H9 (cell line): ENCODE data around the gene PBX1. TPM values are rescaled to one million over a fixed set of nuclear protein-coding genes. Genes with fewer than 3 reads are reported as not detected.

Experiments
- DNase-seq: peaks from one replicate; pipeline ENCODE4 v3.0.0-alpha.2; 2017
- H2AFZ ChIP-seq: one replicate; pipeline ENCODE4 v1.6.1; 2013; ENCODE audit warnings: mild to moderate bottlenecking, low read length, control low read depth, moderate library complexity
- H2AK5ac ChIP-seq: 2 replicates; pipeline ENCODE4 v1.6.1; 2013; ENCODE audit warnings: low read length, control low read depth, mixed read lengths; ENCODE audit not compliant: insufficient read length
- H2BK120ac ChIP-seq: one replicate; pipeline ENCODE4 v1.6.1; 2013; ENCODE audit warnings: low read depth, mild to moderate bottlenecking, low read length, control low read depth, inconsistent platforms; ENCODE audit not compliant: poor library complexity, severe bottlenecking
- H2BK12ac ChIP-seq: 2 replicates; pipeline ENCODE4 v1.6.1; 2013; ENCODE audit warnings: low read length, control low read depth, mixed read lengths, low read depth; ENCODE audit not compliant: insufficient read length
- H2BK15ac ChIP-seq: 2 replicates; pipeline ENCODE4 v1.6.1; 2013; ENCODE audit warnings: low read depth, low read length, control low read depth
- H2BK20ac ChIP-seq: one replicate; pipeline ENCODE4 v1.6.1; 2013; ENCODE audit warnings: low read depth, mild to moderate bottlenecking, low read length, control low read depth, inconsistent platforms; ENCODE audit not compliant: poor library complexity, severe bottlenecking
- H2BK5ac ChIP-seq: 2 replicates; pipeline ENCODE4 v1.6.1; 2013; ENCODE audit warnings: low read length, control low read depth, mixed read lengths; ENCODE audit not compliant: insufficient read length
- H3K14ac ChIP-seq: 2 replicates; pipeline ENCODE4 v1.6.1; 2013; ENCODE audit warnings: low read length, control low read depth; ENCODE audit not compliant: insufficient read depth
- H3K18ac ChIP-seq: 2 replicates; pipeline ENCODE4 v1.6.1; 2013; ENCODE audit warnings: low read depth, mild to moderate bottlenecking, mixed read lengths, low read length, control low read depth; ENCODE audit not compliant: insufficient read length
- H3K23ac ChIP-seq: 2 replicates; pipeline ENCODE4 v1.6.1; 2013; ENCODE audit warnings: low read length, control low read depth, mixed read lengths, low read depth; ENCODE audit not compliant: insufficient read length
- H3K23me2 ChIP-seq: 2 replicates; pipeline ENCODE4 v1.6.1; 2013; ENCODE audit warnings: low read depth, mild to moderate bottlenecking, mixed read lengths, low read length, control low read depth; ENCODE audit not compliant: insufficient read length, poor library complexity, severe bottlenecking
- H3K27ac ChIP-seq: 2 replicates; pipeline ENCODE4 v1.5.1; 2013; ENCODE audit warnings: low read length, control low read depth, mixed read lengths, low read depth; ENCODE audit not compliant: insufficient read length
- H3K27me3 ChIP-seq: 2 replicates; pipeline ENCODE4 v1.6.1; 2013; ENCODE audit warnings: low read length, control low read depth, inconsistent platforms; ENCODE audit not compliant: insufficient read depth
- H3K4ac ChIP-seq: 2 replicates; pipeline ENCODE4 v1.6.1; 2013; ENCODE audit warnings: low read depth, mild to moderate bottlenecking, control low read depth, inconsistent platforms, low read length, moderate library complexity
- H3K4me1 ChIP-seq: 2 replicates; pipeline ENCODE4 v1.6.1; 2013; ENCODE audit warnings: low read length, control low read depth, inconsistent platforms; ENCODE audit not compliant: insufficient read depth
- H3K4me2 ChIP-seq: 2 replicates; pipeline ENCODE4 v1.6.1; 2013; ENCODE audit warnings: low read length, control low read depth, mixed read lengths; ENCODE audit not compliant: insufficient read length, insufficient read depth
- H3K56ac ChIP-seq: 2 replicates; pipeline ENCODE4 v1.6.1; 2013; ENCODE audit warnings: low read depth, mild to moderate bottlenecking, mixed read lengths, low read length, control low read depth; ENCODE audit not compliant: insufficient read length
- H3K79me1 ChIP-seq: 2 replicates; pipeline ENCODE4 v1.6.1; 2013; ENCODE audit warnings: low read depth, mild to moderate bottlenecking, moderate library complexity, low read length, control low read depth, inconsistent platforms; ENCODE audit not compliant: insufficient read depth, poor library complexity, severe bottlenecking
- H3K79me2 ChIP-seq: 2 replicates; pipeline ENCODE4 v1.6.1; 2013; ENCODE audit warnings: low read length, control low read depth, inconsistent platforms; ENCODE audit not compliant: insufficient read depth
- H3K9ac ChIP-seq: 2 replicates; pipeline ENCODE4 v1.6.1; 2013; ENCODE audit warnings: low read length, control low read depth, mixed read lengths; ENCODE audit not compliant: insufficient read length; ENCODE audit errors: extremely low read depth
- H3K9me3 ChIP-seq: one replicate; pipeline ENCODE4 v1.6.1; 2013; ENCODE audit warnings: low read depth, low read length, inconsistent platforms; ENCODE audit not compliant: control insufficient read depth
- H3T11ph ChIP-seq: one replicate; pipeline ENCODE4 v1.6.1; 2013; ENCODE audit warnings: mild to moderate bottlenecking, low read length, control low read depth, inconsistent platforms
- H4K20me1 ChIP-seq: one replicate; pipeline ENCODE4 v1.6.1; 2013; ENCODE audit not compliant: control insufficient read depth, insufficient read length, insufficient read depth
- H4K5ac ChIP-seq: 2 replicates; pipeline ENCODE4 v1.6.1; 2013; ENCODE audit warnings: low read depth, mild to moderate bottlenecking, mixed read lengths, low read length, control low read depth; ENCODE audit not compliant: insufficient read length
- H4K8ac ChIP-seq: replicated peaks from 2 replicates; pipeline ENCODE4 v1.6.1; 2013; ENCODE audit warnings: low read length, control low read depth, mixed read lengths, low read depth; ENCODE audit not compliant: insufficient read length
- H4K91ac ChIP-seq: 2 replicates; pipeline ENCODE4 v1.6.1; 2013; ENCODE audit warnings: low read depth, mild to moderate bottlenecking, moderate library complexity, mixed read lengths, low read length, control low read depth; ENCODE audit not compliant: insufficient read length
- H3K27ac Mint-ChIP-seq, 3 experiments: 2 replicates in 2 of 3; 3 replicates in 1 of 3; pipeline ENCODE4 v1.8.0; 2020 to 2021; ENCODE audit warnings: mixed read lengths in 3 of 3, mild to moderate bottlenecking in 1 of 3, moderate library complexity in 1 of 3
- H3K27me3 Mint-ChIP-seq: 2 replicates; pipeline ENCODE4 v1.8.0; 2021; ENCODE audit warnings: low read depth, mild to moderate bottlenecking, moderate library complexity, mixed read lengths
- H3K36me3 Mint-ChIP-seq, 3 experiments: 2 replicates in 2 of 3; 3 replicates in 1 of 3; pipeline ENCODE4 v1.8.0; 2020 to 2021; ENCODE audit warnings: low read depth in 3 of 3, mixed read lengths in 3 of 3; ENCODE audit not compliant: insufficient read depth in 1 of 3
- H3K4me1 Mint-ChIP-seq, 2 experiments: 2 replicates each; pipeline ENCODE4 v1.8.0; 2020; ENCODE audit warnings: mixed read lengths in 2 of 2
- H3K4me3 Mint-ChIP-seq, 2 experiments: 2 replicates in 1 of 2; 3 replicates in 1 of 2; pipeline ENCODE4 v1.8.0; 2020 to 2021; ENCODE audit warnings: mild to moderate bottlenecking in 2 of 2, mixed read lengths in 2 of 2, moderate library complexity in 1 of 2
- H3K9me3 Mint-ChIP-seq, 2 experiments: 2 replicates in 1 of 2; 3 replicates in 1 of 2; pipeline ENCODE4 v1.8.0; 2020; ENCODE audit warnings: mild to moderate bottlenecking in 2 of 2, mixed read lengths in 2 of 2, moderate library complexity in 1 of 2
- WGBS: extraction: QIAGEN DNeasy Blood & Tissue Kit; methylation state at CpG from one replicate; pipeline ENCODE4 v1.1.7; 2013; ENCODE audit warnings: missing lambda C conversion rate, low lambda C conversion rate, mixed read lengths; ENCODE audit not compliant: insufficient read length; ENCODE audit errors: extremely low coverage; 5-methylcytosine and 5-hydroxymethylcytosine counted together
- total RNA-seq: library from RNA; stranded (reverse); gene quantifications from 2 replicates; pipeline ENCODE4 v1.2.1, GENCODE V29; 2021
- TF ChIP-seq, protein P1 (sequence below): fragments of 200-600 bp; sonication (generic); conservative IDR thresholded peaks from 3 replicates; pipeline ENCODE4 v1.8.0; 2021; ENCODE audit warnings: antibody characterized with exemption, mild to moderate bottlenecking

Gene PBX1
- total RNA-seq, 1 experiment from 2014 or later, result 142 TPM

DNA sequence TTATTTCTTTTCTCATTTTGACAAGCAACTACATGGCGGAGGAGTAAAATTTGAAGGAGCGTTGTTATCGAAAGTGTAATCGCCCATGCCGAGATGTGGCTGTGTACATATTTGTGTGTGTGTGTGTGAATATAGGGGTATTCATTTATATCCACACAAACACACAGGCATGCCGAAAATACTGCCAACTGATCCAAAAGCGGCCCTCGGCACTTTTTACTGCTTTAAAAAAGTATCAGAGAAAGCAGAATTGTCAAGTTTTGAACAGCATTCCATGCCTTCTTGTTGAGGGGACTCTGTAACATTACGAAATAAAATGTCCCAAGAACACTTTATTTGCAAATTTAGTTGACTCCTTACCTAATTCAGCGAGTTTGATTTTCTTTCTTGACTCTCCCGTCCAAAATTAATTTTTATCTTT, 1.1 kb downstream of the PBX1 start:
- Histone ChIP-seq H3K9me3 (no peaks in the 10 kb centered on the region), H3K4me2 (peak overlapping the region; percentile 68), H3K79me2 (peaks cover 26% of the 10 kb centered on the region), H3K9ac (peak overlapping the region; percentile 53), H3K23ac (no peak overlapping the region), H3K27ac (peak overlapping the region; percentile 79), H2BK120ac (no peak overlapping the region), H2BK5ac (no peak overlapping the region), H3K79me1 (no peaks in the 10 kb centered on the region), H4K5ac (no peak overlapping the region), H3K23me2 (peaks cover 2% of the 10 kb centered on the region), H3K4ac (no peak overlapping the region), H4K20me1 (no peaks in the 10 kb centered on the region), H2BK12ac (no peak overlapping the region), H2BK20ac (no peak overlapping the region), H3T11ph (no peak overlapping the region), H3K4me1 (peaks cover 3% of the 10 kb centered on the region; the same call in 1 of the 2 replicates), H3K14ac (no peak overlapping the region), H2AK5ac (no peak overlapping the region), H3K18ac (no peak overlapping the region), H3K27me3 (no peaks in the 10 kb centered on the region), H4K8ac (no peak overlapping the region), H2AFZ (no peak overlapping the region), H4K91ac (no peak overlapping the region), H2BK15ac (no peak overlapping the region), H3K56ac (no peak overlapping the region)
- Mint-ChIP-seq H3K4me3 (peak overlapping the region; percentile 98 to 99), H3K27ac (peak overlapping the region; percentile 96 to 99 (median 98)), H3K4me1 (peaks cover 48 to 49% of the 10 kb centered on the region in 2 experiments), H3K27me3 (no peaks in the 10 kb centered on the region), H3K9me3 (no peaks in the 10 kb centered on the region), H3K36me3 (peaks cover 0 to 13% (median 9%) of the 10 kb centered on the region in 3 experiments; a peak in 3 of 7 replicates)
- TF ChIP-seq, protein P1, sequence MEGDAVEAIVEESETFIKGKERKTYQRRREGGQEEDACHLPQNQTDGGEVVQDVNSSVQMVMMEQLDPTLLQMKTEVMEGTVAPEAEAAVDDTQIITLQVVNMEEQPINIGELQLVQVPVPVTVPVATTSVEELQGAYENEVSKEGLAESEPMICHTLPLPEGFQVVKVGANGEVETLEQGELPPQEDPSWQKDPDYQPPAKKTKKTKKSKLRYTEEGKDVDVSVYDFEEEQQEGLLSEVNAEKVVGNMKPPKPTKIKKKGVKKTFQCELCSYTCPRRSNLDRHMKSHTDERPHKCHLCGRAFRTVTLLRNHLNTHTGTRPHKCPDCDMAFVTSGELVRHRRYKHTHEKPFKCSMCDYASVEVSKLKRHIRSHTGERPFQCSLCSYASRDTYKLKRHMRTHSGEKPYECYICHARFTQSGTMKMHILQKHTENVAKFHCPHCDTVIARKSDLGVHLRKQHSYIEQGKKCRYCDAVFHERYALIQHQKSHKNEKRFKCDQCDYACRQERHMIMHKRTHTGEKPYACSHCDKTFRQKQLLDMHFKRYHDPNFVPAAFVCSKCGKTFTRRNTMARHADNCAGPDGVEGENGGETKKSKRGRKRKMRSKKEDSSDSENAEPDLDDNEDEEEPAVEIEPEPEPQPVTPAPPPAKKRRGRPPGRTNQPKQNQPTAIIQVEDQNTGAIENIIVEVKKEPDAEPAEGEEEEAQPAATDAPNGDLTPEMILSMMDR, result no peak
- DNase-seq, result no peak
- WGBS, result no CpG with 5 or more reads among the region's 11 CpGs
